GM12891 (cell line): ENCODE results near the gene SPATA13.

ENCODE experiments used
- POLR2A ChIP-seq: IDR thresholded peaks from 2 replicates; pipeline ENCODE4 v1.6.1; 2011; ENCODE audit warnings: low read depth, low read length, control low read depth
- POLR2AphosphoS5 ChIP-seq: IDR thresholded peaks from 2 replicates; pipeline ENCODE4 v1.6.1; 2011; ENCODE audit warnings: low read depth, low read length, control low read depth

GRCh38 chr13:24203811-24204210, 43.3 kb downstream of the SPATA13 start:
- TF ChIP-seq POLR2A (no peak), POLR2AphosphoS5 (no peak)
